B cell (primary cell): Measurements from ENCODE around the gene KLHL26. TPM values are rescaled to one million over a fixed set of nuclear protein-coding genes. Genes with fewer than 3 reads are reported as not detected.

ENCODE experiments used
- ATAC-seq: fragments of 200-7000 bp; cut with Tn5 transposase; one replicate; pipeline ENCODE4 v1.10.0; 2021; ENCODE audit warnings: low read depth, mild to moderate bottlenecking, moderate number of reproducible peaks, moderate library complexity
- CTCF ChIA-PET: fragments of 350-600 bp; sonication (Branson Sonifier 250); formaldehyde crosslinking; loops from one replicate; lab custom pipeline; 2021; ENCODE audit warnings: antibody characterized with exemption, inconsistent platforms; lab: Charles Lee
- POLR2A ChIA-PET: fragments of 350-600 bp; sonication (Branson Sonifier 250); formaldehyde crosslinking; loops from one replicate; lab custom pipeline; 2021; ENCODE audit warnings: antibody characterized with exemption; lab: Charles Lee
- DNase-seq: peaks from one replicate; pipeline ENCODE4 v3.0.0; 2013
- H2AFZ ChIP-seq: 2 replicates; pipeline ENCODE4 v1.6.1; 2012; ENCODE audit warnings: mild to moderate bottlenecking, low read depth, low read length; ENCODE audit not compliant: insufficient read depth, poor library complexity, severe bottlenecking
- H3K27ac ChIP-seq, 2 donors: 1 replicate in 1 of 2; 2 replicates in 1 of 2; pipeline ENCODE4 v1.5.1; 2012 to 2013; ENCODE audit warnings: low read length in 2 of 2, mild to moderate bottlenecking in 2 of 2, moderate library complexity in 1 of 2
- H3K27me3 ChIP-seq, 4 experiments: fragments of 200-600 bp in 1 of 4; sonication (generic) in 1 of 4; replicated peaks in 1 of 4; 1 replicate in 2 of 4; 2 replicates in 2 of 4; pipeline versions ENCODE4 v1.6.1 to v1.7.0; 2013 to 2016; ENCODE audit warnings: low read length in 3 of 4, mild to moderate bottlenecking in 2 of 4, mixed read lengths in 1 of 4, moderate library complexity in 1 of 4; ENCODE audit not compliant: insufficient read depth in 4 of 4, control insufficient read depth in 3 of 4; ENCODE audit errors: control extremely low read depth in 1 of 4
- H3K36me3 ChIP-seq, 2 experiments: replicated peaks in 1 of 2; 1 replicate in 1 of 2; 2 replicates in 1 of 2; pipeline versions ENCODE4 v1.6.1 to v1.7.1; 2013; ENCODE audit warnings: low read length in 1 of 2; ENCODE audit not compliant: insufficient read depth in 2 of 2, control insufficient read depth in 1 of 2; ENCODE audit errors: control extremely low read depth in 1 of 2, extremely low read depth in 1 of 2
- H3K4me1 ChIP-seq, 2 donors: fragments of 200-600 bp in 1 of 2; sonication (generic) in 1 of 2; 1 replicate in 1 of 2; 2 replicates in 1 of 2; pipeline versions ENCODE4 v1.5.1 to v1.6.1; 2013 to 2017; ENCODE audit warnings: low read length in 2 of 2; ENCODE audit not compliant: control insufficient read depth in 2 of 2, insufficient read depth in 2 of 2
- H3K4me2 ChIP-seq: replicated peaks from 2 replicates; pipeline ENCODE3; 2012; ENCODE audit warnings: mild to moderate bottlenecking, low read depth, low read length; ENCODE audit not compliant: poor library complexity, severe bottlenecking
- H3K4me3 ChIP-seq, 5 experiments: fragments of 200-600 bp in 1 of 5; sonication (generic) in 1 of 5; 1 replicate in 3 of 5; 2 replicates in 2 of 5; pipeline versions ENCODE4 v1.5.1 to v1.7.0; 2011 to 2016; ENCODE audit warnings: low read length in 4 of 5, mild to moderate bottlenecking in 4 of 5, low read depth in 2 of 5, control low read depth in 1 of 5, moderate library complexity in 1 of 5; ENCODE audit not compliant: insufficient read depth in 1 of 5; ENCODE audit errors: control extremely low read depth in 1 of 5, extremely low read depth in 1 of 5
- H3K79me2 ChIP-seq: fragments of 200-600 bp; sonication (generic); one replicate; pipeline ENCODE4 v1.6.0; 2016; ENCODE audit warnings: low read length; ENCODE audit not compliant: control insufficient read depth, insufficient read depth
- H3K9ac ChIP-seq: fragments of 200-600 bp; sonication (generic); 2 replicates; pipeline ENCODE4 v1.6.1; 2017; ENCODE audit warnings: mild to moderate bottlenecking, low read length, moderate library complexity
- H3K9me3 ChIP-seq, 3 donors: one replicate each; pipeline versions ENCODE4 v1.6.1 to v1.7.1; 2013; ENCODE audit warnings: low read length in 2 of 3; ENCODE audit not compliant: control insufficient read depth in 2 of 3, insufficient read depth in 1 of 3; ENCODE audit errors: control extremely low read depth in 1 of 3
- H4K20me1 ChIP-seq: 2 replicates; pipeline ENCODE4 v1.6.0; 2012; ENCODE audit warnings: mild to moderate bottlenecking, low read length; ENCODE audit not compliant: insufficient read depth, control insufficient read depth, poor library complexity, severe bottlenecking
- H3K27ac Mint-ChIP-seq: one replicate; pipeline ENCODE4 v1.8.0; 2021; ENCODE audit warnings: mixed read lengths
- H3K27me3 Mint-ChIP-seq: one replicate; pipeline ENCODE4 v1.8.0; 2021; ENCODE audit warnings: mixed read lengths
- H3K4me1 Mint-ChIP-seq: one replicate; pipeline ENCODE4 v1.8.0; 2021; ENCODE audit warnings: mixed read lengths
- H3K4me3 Mint-ChIP-seq: one replicate; pipeline ENCODE4 v1.8.0; 2021; ENCODE audit warnings: mixed read lengths
- H3K9me3 Mint-ChIP-seq: one replicate; pipeline ENCODE4 v1.8.0; 2022; ENCODE audit warnings: mixed read lengths; ENCODE audit not compliant: insufficient read depth
- CTCF ChIP-seq: fragments of 200-600 bp; IDR thresholded peaks from one replicate; pipeline ENCODE4 v1.8.0; 2022; ENCODE audit warnings: antibody characterized with exemption, mild to moderate bottlenecking
- EZH2 ChIP-seq: IDR thresholded peaks from 2 replicates; pipeline ENCODE4 v1.6.1; 2012; ENCODE audit warnings: borderline replicate concordance, low read depth, mild to moderate bottlenecking, moderate library complexity, low read length; ENCODE audit not compliant: insufficient read depth, poor library complexity, severe bottlenecking
- WGBS: methylation state at CpG from one replicate; pipeline ENCODE4 v1.1.5; 2013; ENCODE audit warnings: missing lambda C conversion rate; ENCODE audit not compliant: insufficient coverage; 5-methylcytosine and 5-hydroxymethylcytosine counted together
- intact Hi-C: fragments of 100-400 bp; cut with micrococcal nuclease; formaldehyde crosslinking; loops from one replicate; pipeline ENCODE4 v1.10.0; 2022
- polyA plus RNA-seq: library from polyadenylated mRNA; depleted of rRNA; stranded (reverse); fragments of >200 nt; gene quantifications from 2 replicates; pipeline ENCODE4 v1.2.3, GENCODE V29; 2012
- total RNA-seq, 2 donors: library from RNA; stranded (reverse); fragments of 120-200 nt in 1 of 2; gene quantifications; 1 replicate in 1 of 2; 2 replicates in 1 of 2; pipeline versions ENCODE4 v1.2.3 to v1.2.4, GENCODE V29; 2013 to 2022

Gene KLHL26
- total and polyA plus RNA-seq, 2 donors (not counting 1 experiment from before 2014, with no cell fraction given): 5.0 to 14.6 TPM

- Mint-ChIP-seq H3K27ac (peak overlapping the region; percentile 59), H3K27me3 (no peaks in the 10 kb centered on the region), H3K9me3 (no peaks in the 10 kb centered on the region), H3K4me1 (peaks cover 30% of the 10 kb centered on the region), H3K4me3 (no peak overlapping the region)
- TF ChIP-seq EZH2: no peak
- TF ChIP-seq CTCF: no peak
- DNase-seq (no peak), ATAC-seq (no peak)
- CTCF ChIA-PET: no interaction called here
- H3K4me1 ChIP-seq: peaks cover 23 to 31% of the 10 kb centered on the region in 2 donors
- peaks cover 39% of the 10 kb centered on the region for H4K20me1 ChIP-seq
- no peaks in the 10 kb centered on the region for H3K36me3 ChIP-seq
- no peaks in the 10 kb centered on the region for H3K27me3 ChIP-seq
- H3K9me3 ChIP-seq: peaks cover 0 to 3% (median 0%) of the 10 kb centered on the region in 3 donors
- H3K4me2 ChIP-seq: no peak overlapping the region
- WGBS: 100% methylated on average over 2 of the region's 4 CpGs
- no peak overlapping the region for H3K27ac ChIP-seq
- H2AFZ ChIP-seq: no peak overlapping the region
- peaks cover 65% of the 10 kb centered on the region for H3K79me2 ChIP-seq
- H3K9ac ChIP-seq: no peak overlapping the region
- POLR2A ChIA-PET: interaction anchor here (0.6 kb wide), 1 partner anchor 181 kb away, joined by 5 read pairs; no protein-coding TSS in a partner anchor
- H3K4me3 ChIP-seq: no peak overlapping the region
- intact Hi-C loops: loop anchor here (5.0 kb wide), 2 partner anchors 67 to 128 kb away; partner anchors contain the start of genes KLHL26 and UPF1
Observed at GRCh38 chr19:18704054-18704453, 67.2 kb downstream of the KLHL26 start.

- no peak overlapping the region for H3K27ac ChIP-seq
- ChIA-PET CTCF (no interaction called here), POLR2A (no interaction called here)
- no peak overlapping the region for H3K4me2 ChIP-seq
- Mint-ChIP-seq H3K27me3 (no peaks in the 10 kb centered on the region), H3K4me1 (peaks cover 23% of the 10 kb centered on the region), H3K27ac (peak overlapping the region; percentile 53), H3K9me3 (no peaks in the 10 kb centered on the region), H3K4me3 (no peak overlapping the region)
- no peak overlapping the region for H3K4me3 ChIP-seq
- intact Hi-C loops: loop anchor here (5.0 kb wide), 2 partner anchors 68 to 127 kb away; partner anchors contain the start of genes KLHL26 and UPF1
- TF ChIP-seq CTCF (no peak), EZH2 (no peak)
- H3K27me3 ChIP-seq: no peaks in the 10 kb centered on the region
- no peaks in the 10 kb centered on the region for H3K36me3 ChIP-seq
- peaks cover 19 to 30% of the 10 kb centered on the region in 2 donors for H3K4me1 ChIP-seq
- no peak for DNase-seq
- peaks cover 65% of the 10 kb centered on the region for H3K79me2 ChIP-seq
- WGBS: 89% methylated on average over 6 of the region's 7 CpGs
- ATAC-seq: no peak
- peaks cover 0 to 3% (median 0%) of the 10 kb centered on the region in 3 donors for H3K9me3 ChIP-seq
- H3K9ac ChIP-seq: no peak overlapping the region
- peaks cover 48% of the 10 kb centered on the region for H4K20me1 ChIP-seq
- no peak overlapping the region for H2AFZ ChIP-seq
Observed at GRCh38 chr19:18704971-18705370, 68.1 kb downstream of the KLHL26 start.
